GM12872 (cell line): Measurements from ENCODE around the gene TPD52L1.

Experiments
- CTCF ChIP-seq: IDR thresholded peaks from 3 replicates; pipeline ENCODE4 v1.5.1; 2011; ENCODE audit warnings: low read depth, mild to moderate bottlenecking, low read length, moderate library complexity; ENCODE audit not compliant: insufficient read depth

The TPD52L1 gene

DNA sequence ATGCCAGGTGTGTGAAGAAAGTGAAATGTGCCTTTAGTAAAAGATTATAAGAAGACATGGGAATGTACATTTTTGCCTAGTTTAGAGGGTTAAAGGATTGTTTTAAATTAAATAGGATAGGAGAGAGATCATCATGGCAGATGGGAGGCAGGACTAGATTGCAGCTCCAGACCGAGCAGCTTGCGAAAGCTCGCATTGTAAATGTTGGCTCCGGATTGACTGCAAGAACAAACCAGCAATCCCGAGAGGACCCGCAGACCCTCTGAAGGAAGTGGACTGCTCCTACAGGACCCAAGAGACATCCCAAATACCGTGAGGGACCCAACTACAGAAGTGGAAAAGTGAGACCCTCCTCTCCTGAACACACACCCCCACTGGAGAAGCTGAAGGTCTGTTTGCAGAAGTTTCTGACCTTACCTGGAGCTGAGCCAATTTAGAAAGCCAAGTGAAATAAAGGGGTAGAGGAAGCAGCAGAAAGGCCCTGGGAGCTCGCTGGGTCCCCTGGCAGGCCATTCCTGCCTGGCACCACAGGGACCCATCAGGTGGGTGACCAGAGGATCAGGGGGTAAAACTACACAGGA is 30.0 kb upstream of the TPD52L1 start:
- TF ChIP-seq CTCF = no peak

- no peak for TF ChIP-seq CTCF
These were observed 29.4 kb upstream of the TPD52L1 start for GRCh38 chr6:125124049-125124669.

GRCh38 chr6:125129354-125129753 is 24.2 kb upstream of the TPD52L1 start:
- TF ChIP-seq CTCF = no peak

- TF ChIP-seq CTCF = no peak
These were observed 21.5 kb upstream of the TPD52L1 start for GRCh38 chr6:125132058-125132457.

DNA sequence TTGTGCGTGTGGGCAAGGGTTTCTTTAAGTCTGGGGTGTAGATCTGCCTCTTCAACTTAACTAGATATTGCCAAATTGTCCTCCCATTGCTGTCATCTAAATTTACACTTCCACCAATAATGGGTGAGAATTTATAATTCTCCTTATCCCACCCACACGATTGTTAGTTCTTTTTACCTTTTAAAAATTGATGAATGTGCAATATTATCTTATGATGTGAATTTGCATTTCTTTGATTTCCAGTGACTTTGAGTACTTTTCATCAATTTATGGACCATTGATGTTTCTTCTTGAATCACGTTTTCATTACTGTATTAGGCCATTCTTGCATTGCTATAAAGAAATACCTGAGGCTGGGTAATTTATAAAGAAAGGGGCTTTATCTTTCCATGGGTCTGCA is 17.2 kb upstream of the TPD52L1 start:
- TF ChIP-seq CTCF = no peak

DNA sequence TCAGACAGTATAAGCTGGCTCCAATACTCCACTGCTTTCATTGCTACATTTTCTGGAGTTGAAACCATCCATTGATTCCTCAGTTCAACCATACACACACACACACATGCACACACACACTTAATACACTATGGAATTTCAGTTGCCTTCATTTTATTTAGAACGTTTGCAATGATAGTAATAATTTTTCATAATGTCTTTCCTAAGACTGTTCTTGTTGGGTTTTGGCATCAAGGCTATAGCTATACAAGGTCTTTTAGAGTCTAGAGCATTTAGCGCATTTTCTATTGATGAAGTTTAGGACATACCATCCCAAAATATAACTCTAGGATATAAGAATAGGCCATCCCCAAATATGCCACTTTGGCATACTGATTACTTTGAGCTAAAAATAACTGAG is 15.5 kb upstream of the TPD52L1 start:
- TF ChIP-seq CTCF = no peak

DNA sequence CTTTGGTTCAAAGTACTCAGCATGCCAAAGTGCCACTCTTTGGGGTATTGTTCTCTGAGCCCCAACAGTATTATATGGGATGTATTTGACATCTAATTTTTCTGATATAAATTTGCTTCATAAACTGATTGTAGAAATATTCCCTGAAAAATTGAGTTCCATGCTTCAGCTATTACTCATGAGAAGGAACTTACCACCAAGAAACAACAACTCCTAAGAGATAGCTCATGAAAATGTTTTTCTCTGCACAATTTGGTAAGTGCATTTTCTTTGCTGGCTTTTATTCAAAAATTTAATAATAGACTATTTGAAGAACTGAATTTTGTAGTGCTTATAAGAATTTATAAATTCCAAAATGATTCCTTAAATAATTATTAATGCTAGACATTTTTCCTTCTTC is 12.8 kb upstream of the TPD52L1 start:
- no peak for TF ChIP-seq CTCF
